Prostate gland (tissue), 2 donors: ENCODE results near the gene RNPEP. TPM values are rescaled to one million over a fixed set of nuclear protein-coding genes. Genes with fewer than 3 reads are reported as not detected.

Experiments
- DNase-seq: peaks from one replicate; pipeline ENCODE4 v3.0.0-alpha.2; 2019; ENCODE audit warnings: low spot score
- H3K27ac ChIP-seq, 2 donors: fragments of 200-600 bp; sonication (generic); 2 replicates each; pipeline ENCODE4 v1.5.1; 2017 to 2019
- H3K27me3 ChIP-seq: fragments of 200-600 bp; sonication (generic); replicated peaks from 2 replicates; pipeline ENCODE4 v1.5.1; 2019; ENCODE audit not compliant: insufficient read depth
- H3K36me3 ChIP-seq, 2 donors: fragments of 200-600 bp; sonication (generic); 1 replicate in 1 of 2; 2 replicates in 1 of 2; pipeline versions ENCODE4 v1.5.1 to v1.8.1; 2017 to 2019
- H3K4me1 ChIP-seq: fragments of 200-600 bp; sonication (generic); replicated peaks from 2 replicates; pipeline ENCODE4 v1.5.1; 2019
- H3K4me3 ChIP-seq, 2 donors: fragments of 200-600 bp; sonication (generic); 2 replicates each; pipeline ENCODE4 v1.5.1; 2017 to 2019
- H3K9me3 ChIP-seq: fragments of 200-600 bp; sonication (generic); 2 replicates; pipeline ENCODE4 v1.5.1; 2017
- CTCF ChIP-seq, 4 experiments: fragments of 200-600 bp in 2 of 4; fragments of 450-650 bp in 2 of 4; sonication (generic) in 2 of 4; IDR thresholded peaks; 1 replicate in 3 of 4; 2 replicates in 1 of 4; pipeline ENCODE4 v1.5.1; 2016 to 2019; ENCODE audit warnings: antibody characterized with exemption in 4 of 4, mild to moderate bottlenecking in 2 of 4, moderate library complexity in 2 of 4
- POLR2A ChIP-seq: fragments of 450-650 bp; IDR thresholded peaks from one replicate; pipeline ENCODE4 v1.6.1; 2016; ENCODE audit warnings: antibody characterized with exemption, mild to moderate bottlenecking
- POLR2AphosphoS5 ChIP-seq: sonication (generic); formaldehyde crosslinking; IDR thresholded peaks from one replicate; pipeline ENCODE4 v1.6.1; 2017; ENCODE audit warnings: antibody characterized with exemption
- WGBS: methylation state at CpG from one replicate; pipeline ENCODE4 v1.1.5; 2018; 5-methylcytosine and 5-hydroxymethylcytosine counted together
- intact Hi-C: fragments of 100-400 bp; cut with DNase I; formaldehyde crosslinking; loops from one replicate; pipeline ENCODE4 v1.14.2; 2022
- total RNA-seq, 2 donors: library from RNA; depleted of rRNA; stranded (reverse); fragments of >200 nt; gene quantifications; one replicate each; pipeline ENCODE4 v1.1.0, GENCODE V29; 2016

Gene RNPEP
- 100 to 1,000 TPM in 1 of 2 donors, 10 to 100 TPM in 1; 70.4 to 104 TPM for total RNA-seq

- intact Hi-C loops: loop anchor here (5.0 kb wide), 1 partner anchor 156 kb away; the partner anchor contains the start of gene IPO9
- peak; percentile 74 for TF ChIP-seq POLR2A
- peak; percentile 65 for TF ChIP-seq POLR2AphosphoS5
- TF ChIP-seq CTCF (IDR thresholded peaks at IDR 0.05): peak in 3 of 4 experiments; percentile 5 to 42 (median 21)
- H3K27me3 ChIP-seq: no peaks in the 10 kb centered on the region
- peak; percentile 51 for DNase-seq
- H3K4me3 ChIP-seq: peak within 1 kb of the TSS; percentile 69 to 95
- H3K36me3 ChIP-seq: no peaks in the 10 kb centered on the region
- no peaks in the 10 kb centered on the region for H3K4me1 ChIP-seq
- H3K9me3 ChIP-seq: no peaks in the 10 kb centered on the region
- WGBS: under 1% methylated on average over 25 of the region's 80 CpGs
- peak within 1 kb of the TSS; percentile 81 to 89 for H3K27ac ChIP-seq
These were observed at the start of gene RNPEP for GRCh38 chr1:201982623-201983379. RNPEP (plus strand) TSS chr1:201982648; CDS start chr1:201982667, 19 bp downstream.

GRCh38 chr1:201933840-201934430 lies 48.5 kb upstream of the RNPEP start:
- no peak for DNase-seq
- H3K4me1 ChIP-seq: no peaks in the 10 kb centered on the region
- TF ChIP-seq POLR2AphosphoS5 (no peak), POLR2A (no peak), CTCF (IDR thresholded peaks at IDR 0.05) (no peak)
- WGBS: 32% methylated on average over 5 of the region's 5 CpGs
- intact Hi-C loops: no loop called here
- H3K36me3 ChIP-seq: no peaks in the 10 kb centered on the region
- no peak overlapping the region for H3K4me3 ChIP-seq
- no peak overlapping the region for H3K27ac ChIP-seq
- no peaks in the 10 kb centered on the region for H3K9me3 ChIP-seq
- no peaks in the 10 kb centered on the region for H3K27me3 ChIP-seq

- Histone ChIP-seq H3K9me3 (no peaks in the 10 kb centered on the region), H3K27ac (peak overlapping the region in 1 of 2 donors; percentile 52), H3K4me1 (no peaks in the 10 kb centered on the region), H3K4me3 (no peak overlapping the region), H3K27me3 (no peaks in the 10 kb centered on the region), H3K36me3 (no peaks in the 10 kb centered on the region)
- intact Hi-C loops: no loop called here
- no peak for DNase-seq
- no peak for TF ChIP-seq CTCF (IDR thresholded peaks at IDR 0.05)
- no peak for TF ChIP-seq POLR2A
- TF ChIP-seq POLR2AphosphoS5: no peak
- WGBS: 48% methylated on average over 5 of the region's 5 CpGs
These were observed 44.7 kb upstream of the RNPEP start for GRCh38 chr1:201937624-201938213.

GRCh38 chr1:201938440-201939035 lies 43.9 kb upstream of the RNPEP start:
- no peaks in the 10 kb centered on the region for H3K27me3 ChIP-seq
- no peak for DNase-seq
- TF ChIP-seq POLR2AphosphoS5 (no peak), POLR2A (no peak), CTCF (IDR thresholded peaks at IDR 0.05) (no peak)
- H3K4me1 ChIP-seq: no peaks in the 10 kb centered on the region
- H3K36me3 ChIP-seq: no peaks in the 10 kb centered on the region
- intact Hi-C loops: no loop called here
- no peaks in the 10 kb centered on the region for H3K9me3 ChIP-seq
- no peak overlapping the region for H3K4me3 ChIP-seq
- 21% methylated on average over 4 of the region's 4 CpGs for WGBS
- peak overlapping the region; percentile 52 to 53 for H3K27ac ChIP-seq
